Mesendoderm (in vitro differentiated cells): ENCODE results near the gene CDSN.

Source experiments
- DNase-seq: peaks from one replicate; pipeline ENCODE4 v3.0.0; 2013
- H2AK5ac ChIP-seq: 2 replicates; pipeline ENCODE4 v1.6.1; 2013; ENCODE audit warnings: low read length, inconsistent platforms
- H2BK120ac ChIP-seq: 2 replicates; pipeline ENCODE4 v1.6.1; 2013; ENCODE audit warnings: low read depth, mild to moderate bottlenecking, low read length, moderate library complexity, mixed read lengths
- H2BK15ac ChIP-seq: replicated peaks from 2 replicates; pipeline ENCODE4 v1.6.1; 2013; ENCODE audit warnings: low read depth, mild to moderate bottlenecking, moderate library complexity
- H2BK5ac ChIP-seq: 2 replicates; pipeline ENCODE4 v1.6.1; 2013; ENCODE audit warnings: low read length, inconsistent platforms
- H3K18ac ChIP-seq: 2 replicates; pipeline ENCODE4 v1.6.1; 2013; ENCODE audit warnings: mild to moderate bottlenecking, low read length, mixed read lengths
- H3K23ac ChIP-seq: one replicate; pipeline ENCODE4 v1.6.1; 2013; ENCODE audit warnings: low read length
- H3K27ac ChIP-seq: 2 replicates; pipeline ENCODE4 v1.5.1; 2013; ENCODE audit warnings: low read depth, mild to moderate bottlenecking, inconsistent platforms, low read length, moderate library complexity
- H3K27me3 ChIP-seq: 2 replicates; pipeline ENCODE4 v1.6.1; 2013; ENCODE audit warnings: low read length, control low read depth, mild to moderate bottlenecking, inconsistent platforms; ENCODE audit not compliant: insufficient read depth, poor library complexity
- H3K36me3 ChIP-seq: 2 replicates; pipeline ENCODE4 v1.6.1; 2013; ENCODE audit warnings: low read length, inconsistent platforms; ENCODE audit not compliant: control insufficient read depth, insufficient read depth
- H3K4ac ChIP-seq: one replicate; pipeline ENCODE4 v1.6.1; 2013; ENCODE audit warnings: low read depth, mild to moderate bottlenecking, low read length, moderate library complexity
- H3K4me1 ChIP-seq: 2 replicates; pipeline ENCODE4 v1.6.1; 2013; ENCODE audit warnings: low read depth, low read length, inconsistent platforms; ENCODE audit not compliant: control insufficient read depth
- H3K4me2 ChIP-seq: 2 replicates; pipeline ENCODE4 v1.6.1; 2013; ENCODE audit warnings: low read length
- H3K4me3 ChIP-seq: 2 replicates; pipeline ENCODE4 v1.5.1; 2013; ENCODE audit warnings: mild to moderate bottlenecking, low read length
- H3K56ac ChIP-seq: one replicate; pipeline ENCODE4 v1.6.1; 2013; ENCODE audit warnings: low read length
- H3K79me1 ChIP-seq: 2 replicates; pipeline ENCODE4 v1.6.1; 2013; ENCODE audit warnings: low read length, inconsistent platforms
- H3K79me2 ChIP-seq: 2 replicates; pipeline ENCODE4 v1.6.1; 2013; ENCODE audit warnings: mild to moderate bottlenecking, low read length; ENCODE audit not compliant: control insufficient read depth, insufficient read depth
- H3K9ac ChIP-seq: 2 replicates; pipeline ENCODE4 v1.6.1; 2013; ENCODE audit warnings: low read length, inconsistent platforms
- H4K5ac ChIP-seq: one replicate; pipeline ENCODE4 v1.6.1; 2013; ENCODE audit warnings: low read length
- H4K8ac ChIP-seq: one replicate; pipeline ENCODE4 v1.6.1; 2013; ENCODE audit warnings: low read depth, mild to moderate bottlenecking, control low read depth, low read length, moderate library complexity
- WGBS: extraction: QIAGEN DNeasy Blood & Tissue Kit; methylation state at CpG from one replicate; pipeline ENCODE4 v1.1.7; 2013; ENCODE audit warnings: low lambda C conversion rate, missing lambda C conversion rate; ENCODE audit not compliant: insufficient coverage; ENCODE audit errors: extremely low coverage; 5-methylcytosine and 5-hydroxymethylcytosine counted together

The CDSN gene

GRCh38 chr6:31140643-31141042 lies 20.4 kb upstream of the CDSN start:
- Histone ChIP-seq H3K4me3 (no peak overlapping the region), H3K79me2 (no peaks in the 10 kb centered on the region), H3K4me1 (peaks cover 13% of the 10 kb centered on the region), H3K18ac (no peak overlapping the region), H3K36me3 (peaks cover 2% of the 10 kb centered on the region), H3K4me2 (no peak overlapping the region), H3K56ac (peak overlapping the region; percentile 63), H2BK15ac (no peak overlapping the region), H3K4ac (no peak overlapping the region), H3K27ac (no peak overlapping the region), H2AK5ac (no peak overlapping the region), H2BK120ac (no peak overlapping the region), H3K79me1 (no peaks in the 10 kb centered on the region), H3K23ac (no peak overlapping the region), H2BK5ac (no peak overlapping the region), H4K8ac (no peak overlapping the region), H3K9ac (no peak overlapping the region), H4K5ac (no peak overlapping the region), H3K27me3 (no peaks in the 10 kb centered on the region)
- DNase-seq: no peak
- WGBS: no CpG with 5 or more reads among the region's 15 CpGs

DNA sequence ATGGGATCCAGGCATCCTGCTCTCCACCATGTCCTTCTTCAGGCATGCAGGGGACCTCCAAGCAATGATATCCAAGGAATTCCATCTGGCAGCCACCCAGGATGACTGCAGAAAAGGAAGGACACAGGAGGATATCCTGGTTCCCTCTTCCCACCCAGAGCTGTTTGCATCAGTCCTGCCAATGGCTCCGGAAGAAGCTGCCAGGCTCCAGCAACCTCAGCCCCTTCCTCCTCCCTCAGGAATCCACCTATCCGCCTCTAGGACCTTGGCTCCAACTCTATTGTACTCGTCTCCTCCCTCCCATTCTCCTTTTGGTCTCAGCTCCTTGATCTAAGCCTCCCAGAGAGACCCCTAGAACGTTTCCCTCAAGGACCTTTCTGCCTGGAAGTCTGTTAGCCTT lies 19.4 kb upstream of the CDSN start:
- H3K18ac ChIP-seq: no peak overlapping the region
- H2BK15ac ChIP-seq: no peak overlapping the region
- no peak overlapping the region for H3K4me2 ChIP-seq
- no peak overlapping the region for H3K9ac ChIP-seq
- H3K4ac ChIP-seq: no peak overlapping the region
- H4K5ac ChIP-seq: no peak overlapping the region
- WGBS: no CpG with 5 or more reads among the region's 4 CpGs
- no peak overlapping the region for H4K8ac ChIP-seq
- no peak overlapping the region for H3K27ac ChIP-seq
- no peaks in the 10 kb centered on the region for H3K79me2 ChIP-seq
- no peaks in the 10 kb centered on the region for H3K36me3 ChIP-seq
- no peaks in the 10 kb centered on the region for H3K79me1 ChIP-seq
- H2AK5ac ChIP-seq: no peak overlapping the region
- DNase-seq: peak; percentile 94
- H3K4me1 ChIP-seq: peaks cover 13% of the 10 kb centered on the region
- H3K56ac ChIP-seq: peak overlapping the region; percentile 65
- H3K23ac ChIP-seq: no peak overlapping the region
- H3K27me3 ChIP-seq: no peaks in the 10 kb centered on the region
- H3K4me3 ChIP-seq: no peak overlapping the region
- no peak overlapping the region for H2BK120ac ChIP-seq
- peak overlapping the region; percentile 40 for H2BK5ac ChIP-seq

DNA sequence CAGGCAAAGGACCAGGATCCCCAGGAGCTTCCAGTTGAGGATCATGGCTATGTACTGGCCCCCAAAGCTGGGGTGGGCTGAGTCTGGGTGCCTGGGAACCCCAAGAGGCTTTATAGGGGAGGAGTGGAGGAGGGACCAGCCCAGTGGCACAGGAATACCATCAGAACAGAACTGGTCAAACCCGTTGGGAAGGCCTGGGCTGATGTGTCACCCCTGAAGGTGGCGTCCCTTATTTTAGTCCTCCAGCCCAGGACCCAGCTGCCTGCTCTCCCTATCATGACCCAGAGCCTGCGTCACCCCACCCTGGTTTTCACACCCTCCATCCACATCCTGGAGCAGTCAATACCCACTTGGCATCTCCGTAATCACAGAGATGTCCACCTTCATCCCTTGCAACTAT lies 18.7 kb upstream of the CDSN start, which contains the start of gene PSORS1C2:
Gene PSORS1C2 (minus strand): TSS at position 85 of the 400 bp plus-strand sequence. CDS start 40 bp downstream, at position 45.
- H3K27me3 ChIP-seq: no peaks in the 10 kb centered on the region
- H3K4ac ChIP-seq: peak within 1 kb of the TSS; percentile 28
- peak within 1 kb of the TSS; percentile 35 for H3K18ac ChIP-seq
- peak within 1 kb of the TSS; percentile 76 for H3K56ac ChIP-seq
- no peaks in the 10 kb centered on the region for H3K79me1 ChIP-seq
- H2BK5ac ChIP-seq: peak within 1 kb of the TSS; percentile 40
- no peak within 1 kb of the TSS for H2BK15ac ChIP-seq
- H3K9ac ChIP-seq: no peak within 1 kb of the TSS
- H3K27ac ChIP-seq: no peak within 1 kb of the TSS
- peak within 1 kb of the TSS; percentile 80 for H2AK5ac ChIP-seq
- H3K4me1 ChIP-seq: peaks cover 13% of the 10 kb centered on the region
- H3K79me2 ChIP-seq: no peaks in the 10 kb centered on the region
- WGBS: no CpG with 5 or more reads among the region's 4 CpGs
- no peak within 1 kb of the TSS for H3K4me2 ChIP-seq
- DNase-seq: no peak
- H4K5ac ChIP-seq: no peak within 1 kb of the TSS
- no peak within 1 kb of the TSS for H3K4me3 ChIP-seq
- no peak within 1 kb of the TSS for H2BK120ac ChIP-seq
- H3K36me3 ChIP-seq: no peaks in the 10 kb centered on the region
- H3K23ac ChIP-seq: no peak within 1 kb of the TSS
- H4K8ac ChIP-seq: no peak within 1 kb of the TSS

- Histone ChIP-seq H2BK15ac (no peak overlapping the region), H3K36me3 (no peaks in the 10 kb centered on the region), H4K8ac (no peak overlapping the region), H3K79me1 (no peaks in the 10 kb centered on the region), H2BK120ac (no peak overlapping the region), H3K27me3 (no peaks in the 10 kb centered on the region), H3K4me1 (peaks cover 8% of the 10 kb centered on the region), H3K9ac (no peak overlapping the region), H2BK5ac (no peak overlapping the region), H4K5ac (no peak overlapping the region), H3K27ac (no peak overlapping the region), H2AK5ac (no peak overlapping the region), H3K4me2 (no peak overlapping the region), H3K23ac (no peak overlapping the region), H3K4ac (no peak overlapping the region), H3K79me2 (no peaks in the 10 kb centered on the region), H3K4me3 (no peak overlapping the region), H3K18ac (no peak overlapping the region), H3K56ac (no peak overlapping the region)
- DNase-seq: no peak
- WGBS: no CpG with 5 or more reads among the region's 10 CpGs
Observed at GRCh38 chr6:31135710-31136109, 15.5 kb upstream of the CDSN start.

GRCh38 chr6:31132806-31133205 lies 12.6 kb upstream of the CDSN start:
- H3K4me2 ChIP-seq: no peak overlapping the region
- H3K79me2 ChIP-seq: no peaks in the 10 kb centered on the region
- no peak overlapping the region for H3K4me3 ChIP-seq
- no peak for DNase-seq
- H3K4me1 ChIP-seq: peaks cover 3% of the 10 kb centered on the region
- H3K9ac ChIP-seq: no peak overlapping the region
- H3K27ac ChIP-seq: no peak overlapping the region
- H3K23ac ChIP-seq: no peak overlapping the region
- no peak overlapping the region for H2BK15ac ChIP-seq
- H3K36me3 ChIP-seq: no peaks in the 10 kb centered on the region
- no CpG with 5 or more reads among the region's 6 CpGs for WGBS
- H4K8ac ChIP-seq: no peak overlapping the region
- no peaks in the 10 kb centered on the region for H3K79me1 ChIP-seq
- peak overlapping the region; percentile 15 for H3K56ac ChIP-seq
- no peak overlapping the region for H4K5ac ChIP-seq
- H3K18ac ChIP-seq: no peak overlapping the region
- H2BK5ac ChIP-seq: no peak overlapping the region
- no peak overlapping the region for H2BK120ac ChIP-seq
- H3K4ac ChIP-seq: no peak overlapping the region
- no peak overlapping the region for H2AK5ac ChIP-seq
- no peaks in the 10 kb centered on the region for H3K27me3 ChIP-seq

DNA sequence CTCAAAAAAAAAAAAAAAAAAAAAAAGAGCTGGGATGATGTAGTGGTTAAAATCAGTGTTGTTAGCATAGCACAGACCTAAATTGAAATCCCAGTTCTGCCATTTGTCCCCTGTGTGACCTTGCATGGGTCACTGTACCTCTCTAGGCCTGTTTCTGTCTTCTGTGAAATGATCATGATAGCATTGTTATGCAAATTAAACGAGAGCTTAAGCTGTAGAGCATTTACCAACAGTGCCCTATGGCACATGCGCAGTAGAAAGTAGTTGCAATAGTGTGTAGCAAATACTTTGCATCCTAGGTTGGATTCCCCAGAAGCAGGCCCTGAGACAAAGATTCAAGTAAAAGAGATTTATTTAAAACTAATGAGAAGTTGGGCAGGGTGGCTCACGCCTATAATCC lies 11.3 kb upstream of the CDSN start:
- peak; percentile 26 for DNase-seq
- Histone ChIP-seq H3K4me1 (no peaks in the 10 kb centered on the region), H2BK15ac (no peak overlapping the region), H3K56ac (no peak overlapping the region), H3K23ac (no peak overlapping the region), H3K4ac (no peak overlapping the region), H4K8ac (no peak overlapping the region), H3K18ac (no peak overlapping the region), H2BK5ac (no peak overlapping the region), H3K27me3 (no peaks in the 10 kb centered on the region), H3K79me2 (no peaks in the 10 kb centered on the region), H4K5ac (no peak overlapping the region), H3K4me3 (no peak overlapping the region), H3K4me2 (no peak overlapping the region), H2AK5ac (no peak overlapping the region), H3K27ac (no peak overlapping the region), H3K79me1 (no peaks in the 10 kb centered on the region), H3K36me3 (no peaks in the 10 kb centered on the region), H2BK120ac (no peak overlapping the region), H3K9ac (no peak overlapping the region)
- WGBS: no CpG with 5 or more reads among the region's 3 CpGs
